NCI-H2029 treated with DMSO at 0.1 percent for 48 hours (cell line): ENCODE results near the gene OBSCN.

Source experiments
- DNase-seq: peaks from one replicate; lab custom pipeline; 2025; lab: John Stamatoyannopoulos, UW

OBSCN gene

GRCh38 chr1:228341450-228341813, 133.6 kb downstream of the OBSCN start:
- no peak for DNase-seq

- DNase-seq, result no peak
These were observed 134.2 kb downstream of the OBSCN start for GRCh38 chr1:228341814-228342626.

DNA sequence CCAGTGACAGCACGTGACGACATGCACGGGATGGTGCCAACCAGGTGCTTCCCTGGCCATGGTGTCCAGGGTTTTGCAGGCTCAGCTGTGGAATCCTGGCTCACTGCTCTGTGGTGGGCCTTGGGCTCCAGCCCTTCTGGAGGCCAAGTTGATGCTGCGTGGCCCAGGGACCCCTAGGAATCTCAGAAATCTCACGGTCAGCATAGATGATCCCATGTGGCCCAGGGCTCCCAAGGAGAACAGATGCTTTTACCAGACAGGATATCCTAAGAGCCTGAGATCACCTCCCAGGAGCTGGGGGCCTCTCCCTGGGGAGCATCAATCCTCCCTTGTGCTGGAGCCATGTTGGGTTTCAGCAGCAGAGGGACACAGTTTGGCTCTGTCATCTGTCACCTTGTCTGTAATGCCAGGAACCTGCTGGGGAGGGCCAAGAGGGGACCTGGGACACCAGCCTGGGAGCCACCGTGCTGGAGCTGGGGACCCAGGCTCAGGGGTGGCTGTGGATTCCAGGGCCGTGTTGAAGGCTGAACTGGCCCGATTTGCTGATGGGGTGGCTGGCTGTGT, 134.9 kb downstream of the OBSCN start:
- no peak for DNase-seq

GRCh38 chr1:228343191-228343661, 135.4 kb downstream of the OBSCN start:
- no peak for DNase-seq

GRCh38 chr1:228344631-228345072, 136.8 kb downstream of the OBSCN start:
- DNase-seq, result no peak

DNA sequence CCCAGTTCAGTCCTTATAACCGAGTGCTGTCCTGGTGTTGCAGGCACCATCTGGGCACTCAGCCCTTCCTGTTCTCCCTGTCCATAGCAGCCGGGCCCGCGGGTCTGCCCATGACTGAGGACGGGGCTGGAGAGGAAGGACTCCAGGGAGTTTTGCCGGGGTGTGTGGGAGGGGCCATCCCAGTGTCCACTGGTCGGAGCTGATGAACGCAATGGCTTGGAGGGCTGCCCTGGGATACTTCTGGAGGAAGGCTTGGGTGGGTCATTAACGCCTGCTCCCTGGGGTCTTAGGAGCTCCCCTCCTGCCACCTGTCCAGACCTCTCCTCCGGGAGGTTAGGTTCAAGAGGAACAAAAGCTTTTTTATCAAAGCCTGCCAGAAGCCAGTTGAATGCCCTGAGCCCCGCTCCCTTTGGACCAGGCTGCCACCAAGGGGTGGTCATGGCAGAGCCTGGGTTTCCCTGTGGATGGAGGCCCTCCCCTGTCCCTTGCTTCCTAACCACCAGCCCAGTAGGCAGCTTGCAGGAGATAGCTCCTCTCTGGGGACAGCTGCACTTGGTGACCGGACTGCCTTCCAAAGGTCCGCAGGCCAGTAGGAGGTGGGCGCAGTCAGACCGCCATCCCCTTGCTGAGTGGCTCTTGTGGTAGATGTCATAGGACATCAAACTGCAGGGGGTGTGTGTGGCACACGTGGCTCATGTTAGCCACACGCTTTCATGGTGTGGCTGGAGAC, 137.5 kb downstream of the OBSCN start:
- no peak for DNase-seq

GRCh38 chr1:228346731-228347130, 138.9 kb downstream of the OBSCN start:
- DNase-seq, result no peak

GRCh38 chr1:228347181-228347580, 139.3 kb downstream of the OBSCN start:
- DNase-seq, result no peak

DNA sequence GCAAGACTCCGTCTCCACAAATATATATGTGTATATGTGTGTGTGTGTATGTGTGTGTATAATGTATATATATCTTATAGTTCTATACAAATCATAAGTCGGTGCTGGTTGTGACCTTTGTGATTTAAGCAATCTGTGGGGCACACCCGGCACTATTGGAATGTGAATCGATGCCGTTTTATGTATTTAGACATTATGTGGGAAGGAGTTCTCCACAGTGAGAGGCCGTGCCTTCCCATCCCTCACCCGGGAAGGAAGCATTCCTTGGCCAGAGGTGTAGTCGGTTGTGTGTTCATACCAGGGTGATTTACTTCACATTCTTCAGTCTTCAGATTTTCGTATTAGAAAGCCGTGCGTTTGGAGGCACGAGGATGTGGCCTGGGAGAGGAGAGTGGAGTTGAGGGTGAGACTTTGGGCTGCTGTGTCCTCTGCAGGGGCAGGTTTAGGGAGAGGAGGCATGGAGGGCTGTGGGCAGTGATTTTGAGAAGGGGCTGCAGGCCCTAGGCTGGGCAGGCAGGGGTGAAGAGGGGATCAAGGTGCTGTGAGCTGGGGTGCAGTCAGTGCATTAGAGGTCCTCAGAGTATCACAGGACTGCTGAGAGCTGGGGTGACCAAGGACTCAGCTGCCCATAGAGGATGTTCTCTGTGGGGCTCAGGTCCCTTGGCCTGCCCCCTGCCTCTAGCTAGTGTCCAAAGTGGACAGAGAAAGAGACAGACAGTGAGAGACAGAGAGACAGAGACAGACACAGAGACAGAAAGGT, 141.0 kb downstream of the OBSCN start:
- no peak for DNase-seq

- DNase-seq, result no peak
These were observed 141.9 kb downstream of the OBSCN start for GRCh38 chr1:228349701-228350171.

GRCh38 chr1:228350179-228350742, 142.4 kb downstream of the OBSCN start:
- DNase-seq, result no peak

DNA sequence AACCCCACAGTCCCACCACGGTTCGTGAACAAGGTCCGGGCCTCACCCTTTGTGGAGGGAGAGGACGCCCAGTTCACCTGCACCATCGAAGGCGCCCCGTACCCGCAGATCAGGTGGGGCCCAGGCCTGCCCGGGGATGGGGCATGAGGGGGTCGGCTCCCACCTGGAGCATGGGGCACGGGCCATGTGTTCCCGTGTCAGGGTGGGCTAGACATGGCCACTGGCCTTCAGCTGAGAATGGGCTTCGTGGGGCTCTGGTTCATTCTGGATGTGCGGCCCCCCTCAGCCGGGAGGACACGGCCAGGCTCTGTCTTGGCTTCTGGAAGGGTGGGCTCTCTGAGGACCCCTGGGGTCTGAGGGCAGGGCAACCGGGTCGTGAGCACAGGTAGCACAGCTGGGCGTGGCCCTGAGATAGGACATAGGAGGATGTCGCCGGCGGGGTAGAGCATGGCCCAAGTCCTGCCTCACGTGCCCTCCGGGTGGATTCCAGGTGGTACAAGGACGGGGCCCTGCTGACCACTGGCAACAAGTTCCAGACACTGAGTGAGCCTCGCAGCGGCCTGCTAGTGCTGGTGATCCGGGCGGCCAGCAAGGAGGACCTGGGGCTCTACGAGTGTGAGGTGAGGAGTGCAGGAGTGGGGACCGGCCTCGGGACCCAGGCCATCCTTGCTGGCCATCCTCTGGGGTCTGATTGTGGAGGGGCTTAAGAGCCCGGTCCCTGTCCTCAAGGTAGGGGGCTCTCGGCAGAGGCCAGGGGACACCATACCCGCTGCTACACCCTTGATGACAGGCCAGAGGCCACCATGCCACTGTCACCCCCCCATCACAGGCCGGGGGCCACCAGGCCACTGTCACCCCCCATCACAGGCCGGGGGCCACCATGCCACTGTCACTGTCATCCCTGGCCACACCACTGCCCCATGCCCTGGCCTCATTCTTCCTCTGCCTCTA, 143.3 kb downstream of the OBSCN start:
- no peak for DNase-seq

DNA sequence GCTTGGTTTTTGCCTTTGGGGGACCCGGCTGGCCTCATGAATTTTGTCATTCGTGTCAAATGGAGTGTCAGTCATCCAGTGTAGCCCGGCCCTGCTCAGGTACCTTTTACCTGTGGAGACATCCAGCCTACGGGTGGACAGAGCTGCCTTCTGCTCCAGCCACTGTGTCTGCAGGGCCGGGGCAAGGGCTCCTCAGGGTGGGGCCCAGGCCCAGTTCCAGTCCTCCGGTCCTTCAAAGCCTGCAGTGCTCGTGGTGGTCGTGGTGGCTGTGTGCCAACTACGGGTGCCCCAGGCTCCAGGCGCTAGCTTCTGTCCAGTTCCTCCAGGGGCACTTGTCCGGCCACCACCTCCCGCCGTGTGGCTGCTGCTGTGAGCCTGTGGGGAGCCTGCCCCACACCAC, 144.0 kb downstream of the OBSCN start:
- DNase-seq, result no peak

GRCh38 chr1:228352677-228353481, 145.0 kb downstream of the OBSCN start:
- no peak for DNase-seq

DNA sequence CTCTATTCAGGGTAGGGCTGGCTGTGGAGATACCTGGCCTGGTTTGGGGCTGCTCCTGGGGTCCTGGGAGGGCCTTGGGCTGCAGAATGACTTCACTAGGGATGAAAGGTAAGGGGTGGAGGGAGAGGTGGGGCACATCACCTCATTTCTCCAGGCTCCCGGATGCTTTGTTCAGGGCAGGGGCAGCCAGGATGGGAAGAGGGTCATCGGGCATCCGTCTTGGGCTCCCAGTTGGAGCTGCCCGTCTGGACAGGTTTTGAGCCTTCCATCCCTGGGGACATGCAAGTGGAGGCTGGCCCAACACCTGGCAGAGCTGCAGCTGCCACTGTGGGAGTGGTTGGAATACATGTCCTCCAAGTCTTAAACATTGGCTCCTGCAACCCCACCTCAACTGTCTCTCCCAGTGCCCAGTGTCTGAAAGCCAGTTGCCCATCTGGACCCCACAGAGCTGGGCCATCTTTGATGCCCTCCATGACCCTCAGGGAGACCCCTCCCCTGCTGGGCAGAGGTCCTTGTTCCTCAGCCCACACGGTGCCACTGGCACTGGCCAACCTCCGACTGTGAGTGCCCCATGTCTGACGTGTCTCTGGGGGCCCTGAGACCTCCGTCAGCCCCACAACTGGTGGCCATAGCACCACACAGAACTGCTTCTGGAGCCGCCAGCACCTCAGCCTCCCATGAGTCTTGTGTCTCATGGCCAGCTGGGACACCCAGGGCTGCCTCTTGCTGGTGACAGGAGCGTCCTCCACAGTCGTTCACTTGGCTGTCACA, 145.9 kb downstream of the OBSCN start:
- no peak for DNase-seq

DNA sequence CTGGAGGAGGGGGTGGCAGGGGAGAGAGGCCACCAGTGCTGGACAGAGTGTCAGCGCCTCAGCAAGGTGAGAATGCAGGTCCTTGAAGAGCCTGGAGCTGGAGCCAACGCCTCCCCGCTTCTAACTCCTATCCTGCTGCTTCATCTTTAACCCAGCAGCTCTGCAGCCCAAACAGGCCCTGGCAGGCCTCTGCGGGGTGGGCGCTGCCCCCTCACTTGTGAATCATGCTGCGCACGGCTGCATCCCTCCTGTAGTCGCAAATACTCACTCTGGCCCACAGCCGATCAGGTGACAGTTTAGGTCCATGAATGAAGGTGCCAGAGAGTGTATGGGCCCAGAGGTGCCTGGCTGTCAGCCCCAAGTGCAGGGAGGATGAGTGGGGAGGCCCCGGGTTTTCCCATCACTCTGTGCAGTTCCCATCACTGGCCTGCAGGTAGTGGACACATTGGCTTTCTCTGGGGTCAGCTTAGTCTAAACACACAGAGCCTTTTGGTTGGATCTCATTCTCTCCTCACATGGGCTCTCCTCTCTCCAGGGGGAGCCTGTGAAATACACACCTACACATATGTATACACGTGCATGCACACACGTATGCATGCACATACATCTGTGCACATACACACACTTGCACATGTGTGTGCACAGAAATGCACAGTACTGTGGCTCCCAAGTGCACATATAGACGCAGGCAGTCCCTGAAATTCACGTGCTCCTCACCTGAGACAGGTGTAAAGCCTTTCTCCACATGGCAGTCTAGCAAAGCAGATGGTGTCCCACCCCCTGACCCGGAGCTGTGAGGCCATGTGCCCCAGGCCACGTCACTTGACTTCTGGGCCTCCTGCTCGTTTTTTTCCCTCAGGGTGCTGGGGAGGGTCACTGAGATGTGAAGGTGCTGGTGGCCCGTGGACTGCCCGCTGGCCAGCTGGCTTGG, 146.8 kb downstream of the OBSCN start:
- no peak for DNase-seq

- DNase-seq, result no peak
These were observed 149.2 kb downstream of the OBSCN start for GRCh38 chr1:228356897-228357680.
